Measurements from ENCODE around the gene MED25.

The MED25 gene

DNA sequence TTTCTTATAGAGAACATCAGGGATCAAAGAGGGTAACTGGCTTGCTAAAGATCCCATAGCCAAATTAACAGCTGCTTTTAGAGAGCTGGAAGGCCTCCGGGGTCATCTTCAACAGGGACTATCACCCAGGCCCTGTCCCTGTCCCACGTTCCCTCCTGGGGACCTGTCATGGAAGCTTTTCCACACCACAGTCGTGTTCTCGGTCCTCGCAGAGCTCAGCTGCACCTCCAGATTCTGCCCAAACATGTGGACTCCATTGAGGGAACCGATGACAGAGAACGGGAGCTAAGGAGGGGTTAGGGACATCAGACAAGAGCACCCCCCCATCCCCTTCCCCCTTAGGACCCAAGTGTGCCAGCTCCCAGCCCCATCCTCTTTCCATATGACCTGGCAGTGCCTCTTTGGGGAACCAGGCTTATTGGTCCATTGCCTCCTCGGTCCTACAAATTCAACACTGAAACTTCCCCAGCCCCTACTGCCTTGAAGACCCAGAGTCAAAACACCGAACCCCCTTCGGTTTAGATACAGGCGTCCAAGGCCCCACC, 5.6 kb upstream of the MED25 start:
- peak overlapping the region; percentile 69 for H3K4me3 ChIP-seq (ENCODE audit: insufficient read depth, low read length, poor library complexity, severe bottlenecking)
- no peaks in the 10 kb centered on the region for H3K79me2 ChIP-seq (ENCODE audit: insufficient read depth, low read length)
- no peaks in the 10 kb centered on the region for H3K9me2 ChIP-seq (replicated peaks; ENCODE audit: insufficient read depth, low read length)
- no peaks in the 10 kb centered on the region for H3K9me3 ChIP-seq (ENCODE audit: insufficient read depth, low read length)
- TF ChIP-seq, protein P1, sequence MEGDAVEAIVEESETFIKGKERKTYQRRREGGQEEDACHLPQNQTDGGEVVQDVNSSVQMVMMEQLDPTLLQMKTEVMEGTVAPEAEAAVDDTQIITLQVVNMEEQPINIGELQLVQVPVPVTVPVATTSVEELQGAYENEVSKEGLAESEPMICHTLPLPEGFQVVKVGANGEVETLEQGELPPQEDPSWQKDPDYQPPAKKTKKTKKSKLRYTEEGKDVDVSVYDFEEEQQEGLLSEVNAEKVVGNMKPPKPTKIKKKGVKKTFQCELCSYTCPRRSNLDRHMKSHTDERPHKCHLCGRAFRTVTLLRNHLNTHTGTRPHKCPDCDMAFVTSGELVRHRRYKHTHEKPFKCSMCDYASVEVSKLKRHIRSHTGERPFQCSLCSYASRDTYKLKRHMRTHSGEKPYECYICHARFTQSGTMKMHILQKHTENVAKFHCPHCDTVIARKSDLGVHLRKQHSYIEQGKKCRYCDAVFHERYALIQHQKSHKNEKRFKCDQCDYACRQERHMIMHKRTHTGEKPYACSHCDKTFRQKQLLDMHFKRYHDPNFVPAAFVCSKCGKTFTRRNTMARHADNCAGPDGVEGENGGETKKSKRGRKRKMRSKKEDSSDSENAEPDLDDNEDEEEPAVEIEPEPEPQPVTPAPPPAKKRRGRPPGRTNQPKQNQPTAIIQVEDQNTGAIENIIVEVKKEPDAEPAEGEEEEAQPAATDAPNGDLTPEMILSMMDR (IDR thresholded peaks at IDR 0.05; ENCODE audit: insufficient read depth, low read length, poor library complexity, severe bottlenecking), result no peak
- TF ChIP-seq EZH2phosphoT487 (conservative IDR thresholded peaks at IDR 0.05; ENCODE audit: low read length), result no peak
- no peaks in the 10 kb centered on the region for H3K27me3 ChIP-seq (ENCODE audit: low read length)
- H3K27ac ChIP-seq (ENCODE audit: low read depth, low read length), result peak overlapping the region; percentile 55
- no peaks in the 10 kb centered on the region for H3K36me3 ChIP-seq (ENCODE audit: low read length)
- peak overlapping the region; percentile 93 for H2AFZ ChIP-seq (ENCODE audit: low read depth, low read length, severe bottlenecking)
- peak overlapping the region; percentile 62 for H3K9ac ChIP-seq (ENCODE audit: low read length)
- H3F3A ChIP-seq (ENCODE audit: insufficient read depth), result peaks cover 26% of the 10 kb centered on the region
- peak overlapping the region; percentile 85 for H3K4me2 ChIP-seq (ENCODE audit: low read depth, low read length, poor library complexity, severe bottlenecking)
- H4K20me1 ChIP-seq (ENCODE audit: low read depth, low read length), result no peaks in the 10 kb centered on the region

DNA sequence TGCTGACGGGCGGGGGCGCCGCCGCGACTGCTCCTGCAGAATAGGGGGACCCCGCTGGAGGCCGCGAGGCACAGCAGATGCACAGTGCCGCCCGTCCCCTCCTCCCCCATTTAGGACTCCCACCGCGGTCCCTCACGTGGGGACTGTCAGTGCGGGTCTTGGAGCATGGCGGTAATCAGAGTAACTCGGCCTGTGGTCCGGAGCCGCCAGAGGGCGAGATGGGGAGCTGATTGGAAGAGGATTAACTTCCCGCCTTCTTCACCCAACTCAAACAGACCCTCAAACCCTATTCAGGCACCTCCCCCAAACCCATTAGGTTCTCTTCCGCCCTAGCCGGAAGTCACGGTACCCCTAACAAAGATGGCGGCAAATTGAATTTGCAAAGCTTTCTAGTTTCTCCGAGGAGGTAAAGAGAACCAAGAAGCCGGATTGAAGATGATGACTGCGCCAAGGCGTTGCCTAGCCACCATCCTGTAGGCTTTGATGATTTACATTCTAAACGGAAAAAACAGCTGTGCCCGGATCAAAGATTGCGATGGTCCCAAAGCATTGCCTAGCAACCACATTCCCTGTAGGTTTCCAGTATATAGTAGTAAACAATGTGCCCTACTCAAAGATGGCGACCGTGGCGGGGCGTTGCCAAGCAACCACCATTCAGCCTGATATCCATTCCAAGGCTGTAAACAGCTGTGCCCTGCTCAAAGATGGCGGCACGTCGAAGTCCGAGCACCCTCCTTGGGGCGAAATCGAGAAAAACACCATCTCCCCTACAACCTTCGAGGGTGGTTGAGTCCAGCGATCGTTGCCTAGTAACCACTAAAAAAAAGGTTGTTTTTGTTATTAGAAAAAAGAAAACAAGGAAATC, 4.9 kb upstream of the MED25 start, which contains the start of gene FUZ:
Gene FUZ, minus strand, starts transcription at position 296 of the 865 bp plus-strand sequence. Its CDS starts 186 bp downstream, at position 110.
- H3K9me2 ChIP-seq (replicated peaks; ENCODE audit: insufficient read depth, low read length), result no peaks in the 10 kb centered on the region
- TF ChIP-seq, protein P1 (IDR thresholded peaks at IDR 0.05; ENCODE audit: insufficient read depth, low read length, poor library complexity, severe bottlenecking), result peak; percentile 22
- TF ChIP-seq EZH2phosphoT487 (conservative IDR thresholded peaks at IDR 0.05; ENCODE audit: low read length), result no peak
- H3K27ac ChIP-seq (ENCODE audit: low read depth, low read length), result peak within 1 kb of the TSS; percentile 55
- H4K20me1 ChIP-seq (ENCODE audit: low read depth, low read length), result no peaks in the 10 kb centered on the region
- no peaks in the 10 kb centered on the region for H3K9me3 ChIP-seq (ENCODE audit: insufficient read depth, low read length)
- H3K4me2 ChIP-seq (ENCODE audit: low read depth, low read length, poor library complexity, severe bottlenecking), result peak within 1 kb of the TSS; percentile 85
- peak within 1 kb of the TSS; percentile 62 for H3K9ac ChIP-seq (ENCODE audit: low read length)
- H2AFZ ChIP-seq (ENCODE audit: low read depth, low read length, severe bottlenecking), result peak within 1 kb of the TSS; percentile 93
- H3K79me2 ChIP-seq (ENCODE audit: insufficient read depth, low read length), result no peaks in the 10 kb centered on the region
- no peaks in the 10 kb centered on the region for H3K36me3 ChIP-seq (ENCODE audit: low read length)
- no peaks in the 10 kb centered on the region for H3K27me3 ChIP-seq (ENCODE audit: low read length)
- H3F3A ChIP-seq (ENCODE audit: insufficient read depth), result peaks cover 26% of the 10 kb centered on the region
- peak within 1 kb of the TSS; percentile 69 for H3K4me3 ChIP-seq (ENCODE audit: insufficient read depth, low read length, poor library complexity, severe bottlenecking)

DNA sequence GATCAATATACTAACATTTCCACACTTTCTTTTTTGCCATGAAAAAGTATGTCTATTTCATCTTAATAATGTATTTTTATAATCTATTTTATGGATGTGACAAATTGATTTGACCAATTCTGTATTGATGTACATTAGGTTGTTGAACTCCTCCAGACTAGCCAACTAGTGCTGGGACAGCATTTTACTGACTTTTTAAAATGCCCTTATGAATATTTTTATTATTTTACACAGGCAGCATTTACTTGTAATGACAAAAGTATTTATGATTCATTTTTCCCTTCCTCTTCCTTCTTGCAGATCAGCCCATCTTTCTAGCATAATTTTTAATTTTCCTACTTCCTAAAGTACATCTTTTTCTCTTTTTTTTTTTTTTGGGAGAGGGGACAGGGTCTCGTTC, 4.1 kb upstream of the MED25 start:
- no peak overlapping the region for H3K27ac ChIP-seq (ENCODE audit: low read depth, low read length)
- H4K20me1 ChIP-seq (ENCODE audit: low read depth, low read length), result no peaks in the 10 kb centered on the region
- peak overlapping the region; percentile 85 for H3K4me2 ChIP-seq (ENCODE audit: low read depth, low read length, poor library complexity, severe bottlenecking)
- no peak overlapping the region for H3K9ac ChIP-seq (ENCODE audit: low read length)
- H3K9me2 ChIP-seq (replicated peaks; ENCODE audit: insufficient read depth, low read length), result no peaks in the 10 kb centered on the region
- TF ChIP-seq, protein P1 (IDR thresholded peaks at IDR 0.05; ENCODE audit: insufficient read depth, low read length, poor library complexity, severe bottlenecking), result no peak
- TF ChIP-seq EZH2phosphoT487 (conservative IDR thresholded peaks at IDR 0.05; ENCODE audit: low read length), result no peak
- peaks cover 26% of the 10 kb centered on the region for H3F3A ChIP-seq (ENCODE audit: insufficient read depth)
- H2AFZ ChIP-seq (ENCODE audit: low read depth, low read length, severe bottlenecking), result no peak overlapping the region
- H3K9me3 ChIP-seq (ENCODE audit: insufficient read depth, low read length), result no peaks in the 10 kb centered on the region
- no peaks in the 10 kb centered on the region for H3K27me3 ChIP-seq (ENCODE audit: low read length)
- peak overlapping the region; percentile 69 for H3K4me3 ChIP-seq (ENCODE audit: insufficient read depth, low read length, poor library complexity, severe bottlenecking)
- peaks cover 7% of the 10 kb centered on the region for H3K79me2 ChIP-seq (ENCODE audit: insufficient read depth, low read length)
- H3K36me3 ChIP-seq (ENCODE audit: low read length), result no peaks in the 10 kb centered on the region
